Ectodermal cell (in vitro differentiated cells): ENCODE results near the gene CCDC192.

ENCODE experiments used
- H3K27ac ChIP-seq: 2 replicates; pipeline ENCODE4 v1.7.0; 2013; ENCODE audit warnings: mild to moderate bottlenecking, low read depth, low read length; ENCODE audit not compliant: insufficient read depth, poor library complexity, severe bottlenecking
- H3K27me3 ChIP-seq: 2 replicates; pipeline ENCODE4 v1.7.0; 2013; ENCODE audit warnings: mild to moderate bottlenecking, low read length; ENCODE audit not compliant: insufficient read depth, control insufficient read depth, poor library complexity, severe bottlenecking
- H3K36me3 ChIP-seq: one replicate; pipeline ENCODE4 v1.7.0; 2013; ENCODE audit warnings: low read length; ENCODE audit not compliant: control insufficient read depth, insufficient read depth
- H3K4me1 ChIP-seq: one replicate; pipeline ENCODE4 v1.7.0; 2013; ENCODE audit warnings: low read length; ENCODE audit not compliant: control insufficient read depth, insufficient read depth
- H3K4me3 ChIP-seq: 2 replicates; pipeline ENCODE4 v1.7.0; 2013; ENCODE audit warnings: low read depth, low read length, control low read depth; ENCODE audit not compliant: insufficient read depth
- H3K9me3 ChIP-seq: 2 replicates; pipeline ENCODE4 v1.7.0; 2013; ENCODE audit warnings: mild to moderate bottlenecking, low read length, moderate library complexity; ENCODE audit not compliant: control insufficient read depth
- WGBS, 2 experiments: methylation state at CpG; one replicate each; pipeline ENCODE4 v1.1.7; 2013; ENCODE audit warnings: missing lambda C conversion rate in 2 of 2; 5-methylcytosine and 5-hydroxymethylcytosine counted together

CCDC192 gene

DNA sequence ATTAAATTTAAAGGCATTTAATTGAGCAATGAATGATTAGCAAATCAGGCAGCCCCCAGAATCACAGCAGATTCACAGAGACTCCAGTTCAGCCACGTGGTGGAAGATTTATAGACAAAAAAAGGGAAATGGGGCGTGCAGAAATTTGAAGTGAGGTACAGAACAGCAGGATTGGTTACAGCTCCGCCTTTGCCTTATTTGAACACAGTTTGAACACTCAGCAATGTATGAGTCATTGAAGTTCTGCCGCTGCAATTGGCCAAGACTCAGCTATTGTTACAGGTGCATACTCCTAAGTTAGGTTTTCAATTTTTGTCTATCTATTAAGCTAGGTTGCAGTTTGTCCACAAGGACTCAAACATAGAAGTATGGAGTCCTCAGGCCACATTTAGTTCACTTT lies 222.7 kb downstream of the CCDC192 start:
- WGBS, 2 experiments, result 81 to 87% methylated on average over 4 of the region's 4 CpGs
- Histone ChIP-seq H3K9me3 (no peaks in the 10 kb centered on the region), H3K27me3 (peaks cover 58% of the 10 kb centered on the region), H3K36me3 (no peaks in the 10 kb centered on the region), H3K27ac (no peak overlapping the region), H3K4me3 (no peak overlapping the region), H3K4me1 (no peaks in the 10 kb centered on the region)

DNA sequence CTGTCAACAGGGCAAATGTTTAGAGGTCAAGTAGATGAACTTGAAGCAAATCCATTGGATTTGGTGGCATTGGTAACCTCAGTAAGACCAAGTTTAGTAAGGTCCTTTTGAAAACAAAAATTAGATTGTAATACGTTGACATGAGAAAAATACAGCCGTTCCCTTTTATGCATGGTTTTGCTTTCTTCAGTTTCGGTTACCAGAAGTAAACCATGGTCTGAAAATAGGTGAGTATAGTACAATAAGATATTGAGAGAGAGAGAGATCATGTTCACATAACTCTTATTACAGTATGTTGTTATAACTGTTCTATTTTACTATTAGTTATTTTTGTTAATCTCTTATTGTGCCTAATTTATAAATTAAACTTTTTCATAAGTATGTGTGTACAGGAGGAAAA lies 223.8 kb downstream of the CCDC192 start:
- Histone ChIP-seq H3K4me1 (no peaks in the 10 kb centered on the region), H3K27me3 (peaks cover 67% of the 10 kb centered on the region), H3K9me3 (no peaks in the 10 kb centered on the region), H3K27ac (no peak overlapping the region), H3K4me3 (no peak overlapping the region), H3K36me3 (no peaks in the 10 kb centered on the region)
- whole genome bisulfite sequencing, 2 experiments, result 96 to 97% methylated on average over 3 of the region's 3 CpGs

DNA sequence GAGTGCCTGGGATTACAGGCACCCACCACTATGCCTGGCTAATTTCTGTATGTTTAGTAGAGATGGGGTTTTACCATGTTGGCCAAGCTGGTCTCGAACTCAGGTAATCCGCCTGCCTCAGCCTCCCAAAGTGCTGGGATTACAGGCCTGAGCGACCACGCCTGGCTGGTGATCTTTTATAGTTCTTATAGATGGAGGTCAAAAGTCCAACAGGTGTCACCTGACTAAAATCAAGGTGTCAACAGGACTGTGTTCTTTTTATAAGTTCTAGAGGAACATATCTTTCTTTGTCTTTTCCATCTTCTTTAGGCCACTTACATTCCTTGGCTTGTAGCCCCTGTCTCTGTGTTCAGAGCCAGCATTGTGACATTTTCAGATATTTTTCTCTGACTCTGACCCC lies 224.9 kb downstream of the CCDC192 start:
- peaks cover 75% of the 10 kb centered on the region for H3K27me3 ChIP-seq
- H3K9me3 ChIP-seq, result no peaks in the 10 kb centered on the region
- H3K27ac ChIP-seq, result no peak overlapping the region
- 88 to 92% methylated on average over 4 of the region's 4 CpGs for WGBS, 2 experiments
- no peaks in the 10 kb centered on the region for H3K36me3 ChIP-seq
- H3K4me3 ChIP-seq, result no peak overlapping the region
- no peaks in the 10 kb centered on the region for H3K4me1 ChIP-seq

DNA sequence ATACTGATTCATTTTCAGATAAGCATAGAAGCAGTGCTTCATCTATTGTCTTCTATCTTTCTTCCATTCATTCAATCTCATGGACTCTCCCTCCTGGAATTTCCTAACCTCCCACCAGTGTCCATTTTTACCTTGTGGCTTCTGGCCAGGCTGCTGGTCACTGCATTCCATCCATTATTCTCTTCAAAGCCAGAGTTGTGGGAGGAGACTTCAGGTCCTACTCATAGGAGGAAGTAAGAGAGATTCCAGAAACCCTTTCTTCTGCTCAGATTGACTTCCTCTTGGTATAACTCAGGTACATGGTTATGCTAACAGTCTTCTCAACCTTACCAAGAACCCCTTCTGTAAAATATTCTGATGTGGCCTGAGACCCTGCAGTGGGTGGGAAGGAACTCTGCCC lies 227.1 kb downstream of the CCDC192 start:
- Histone ChIP-seq H3K27me3 (peaks cover 96% of the 10 kb centered on the region), H3K9me3 (no peaks in the 10 kb centered on the region), H3K36me3 (no peaks in the 10 kb centered on the region), H3K4me1 (peaks cover 11% of the 10 kb centered on the region), H3K4me3 (no peak overlapping the region), H3K27ac (no peak overlapping the region)

DNA sequence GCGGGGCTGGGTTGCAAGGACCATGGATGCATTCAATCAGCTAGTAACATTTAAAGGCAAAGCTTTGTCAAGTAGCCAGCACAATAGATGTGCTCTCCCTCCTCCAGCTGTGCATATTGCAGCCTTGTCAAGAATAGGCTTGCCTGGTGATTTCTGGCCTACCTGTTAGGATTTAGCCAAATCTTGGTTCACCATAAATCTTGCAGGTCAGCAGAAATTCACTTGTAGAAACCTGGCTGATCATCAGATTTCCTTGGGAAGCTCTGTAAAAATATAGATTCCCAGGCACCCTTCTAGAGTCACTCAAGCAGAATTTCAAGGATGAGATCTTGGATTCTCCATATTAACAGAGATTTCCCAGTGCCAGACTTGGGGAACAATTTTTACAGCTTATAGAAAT lies 228.2 kb downstream of the CCDC192 start:
- no peak overlapping the region for H3K4me3 ChIP-seq
- no peaks in the 10 kb centered on the region for H3K36me3 ChIP-seq
- WGBS, 2 experiments, result 78 to 79% methylated on average over 1 of the region's 1 CpG
- H3K27ac ChIP-seq, result no peak overlapping the region
- H3K9me3 ChIP-seq, result no peaks in the 10 kb centered on the region
- peaks cover 96% of the 10 kb centered on the region for H3K27me3 ChIP-seq
- peaks cover 12% of the 10 kb centered on the region for H3K4me1 ChIP-seq

DNA sequence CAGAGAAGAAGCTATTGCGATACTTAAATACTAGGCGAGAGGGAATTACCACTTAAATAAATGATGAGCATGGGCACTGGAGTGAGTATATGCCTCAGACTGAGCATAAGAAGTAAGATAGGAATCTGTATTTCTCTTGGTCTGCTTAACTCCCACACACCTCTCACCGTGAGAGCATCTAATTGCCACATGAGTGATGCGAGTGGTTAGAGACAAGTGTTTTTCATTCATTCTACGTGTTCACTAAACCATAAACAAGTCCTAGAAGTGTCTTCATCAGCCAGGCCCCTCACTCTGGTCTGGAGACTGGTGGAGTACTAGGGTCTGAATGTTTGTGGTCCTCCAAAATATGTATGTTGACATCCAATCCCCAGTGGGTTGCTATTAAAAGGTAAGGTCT lies 230.2 kb downstream of the CCDC192 start:
- WGBS, 2 experiments, result 80 to 82% methylated on average over 5 of the region's 5 CpGs
- no peak overlapping the region for H3K27ac ChIP-seq
- H3K4me1 ChIP-seq, result peaks cover 12% of the 10 kb centered on the region
- H3K9me3 ChIP-seq, result no peaks in the 10 kb centered on the region
- H3K4me3 ChIP-seq, result no peak overlapping the region
- H3K36me3 ChIP-seq, result no peaks in the 10 kb centered on the region
- peaks cover 100% of the 10 kb centered on the region for H3K27me3 ChIP-seq

DNA sequence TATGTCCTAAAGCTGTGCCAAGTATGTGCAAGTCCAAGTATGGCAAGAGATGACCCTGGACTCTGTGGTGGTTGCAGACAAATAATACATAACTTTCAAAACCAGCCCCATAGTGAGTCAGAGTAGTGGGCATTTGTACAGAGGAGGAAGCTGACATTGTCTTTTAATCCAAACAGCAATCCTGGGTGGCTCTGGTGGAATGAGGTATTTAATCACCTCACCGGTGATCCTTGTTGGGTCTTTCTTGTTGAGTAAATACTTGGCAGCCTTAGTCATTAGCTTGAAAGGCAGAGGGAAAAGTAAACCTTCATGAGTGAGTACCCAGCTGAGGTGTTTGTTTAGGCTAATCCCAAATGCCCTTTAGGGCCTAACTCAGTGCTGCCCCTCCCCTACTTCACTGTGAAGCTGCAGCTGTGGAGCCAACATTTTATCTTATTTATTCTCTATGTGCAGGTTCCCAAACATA lies 231.6 kb downstream of the CCDC192 start:
- H3K36me3 ChIP-seq, result no peaks in the 10 kb centered on the region
- H3K27ac ChIP-seq, result no peak overlapping the region
- peaks cover 100% of the 10 kb centered on the region for H3K27me3 ChIP-seq
- H3K4me3 ChIP-seq, result no peak overlapping the region
- no peaks in the 10 kb centered on the region for H3K9me3 ChIP-seq
- peaks cover 12% of the 10 kb centered on the region for H3K4me1 ChIP-seq
- 0% methylated on average over 1 of the region's 1 CpG for WGBS, 2 experiments

DNA sequence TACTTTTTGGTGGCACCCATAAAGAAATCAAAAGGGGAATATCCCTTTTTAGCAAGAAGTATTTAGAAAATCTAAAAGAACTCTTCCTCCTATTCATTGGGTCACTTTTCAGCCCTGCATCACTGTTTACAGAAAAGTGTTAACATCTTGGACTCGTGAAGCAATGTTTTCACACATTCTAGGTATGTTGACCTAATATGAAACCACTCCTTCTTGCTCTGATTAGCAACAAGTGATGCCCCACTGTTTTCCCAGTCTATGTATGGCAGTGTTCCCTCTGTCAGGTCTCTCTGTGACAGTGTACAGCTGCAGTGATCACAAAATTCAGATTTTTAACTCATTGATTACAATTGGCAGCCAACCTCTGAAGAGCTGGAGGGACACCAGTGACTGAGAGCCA lies 232.2 kb downstream of the CCDC192 start:
- Histone ChIP-seq H3K9me3 (no peaks in the 10 kb centered on the region), H3K4me1 (peaks cover 12% of the 10 kb centered on the region), H3K4me3 (no peak overlapping the region), H3K27ac (no peak overlapping the region), H3K36me3 (no peaks in the 10 kb centered on the region), H3K27me3 (peaks cover 100% of the 10 kb centered on the region)
- WGBS, 2 experiments, result 71 to 74% methylated on average over 1 of the region's 1 CpG

DNA sequence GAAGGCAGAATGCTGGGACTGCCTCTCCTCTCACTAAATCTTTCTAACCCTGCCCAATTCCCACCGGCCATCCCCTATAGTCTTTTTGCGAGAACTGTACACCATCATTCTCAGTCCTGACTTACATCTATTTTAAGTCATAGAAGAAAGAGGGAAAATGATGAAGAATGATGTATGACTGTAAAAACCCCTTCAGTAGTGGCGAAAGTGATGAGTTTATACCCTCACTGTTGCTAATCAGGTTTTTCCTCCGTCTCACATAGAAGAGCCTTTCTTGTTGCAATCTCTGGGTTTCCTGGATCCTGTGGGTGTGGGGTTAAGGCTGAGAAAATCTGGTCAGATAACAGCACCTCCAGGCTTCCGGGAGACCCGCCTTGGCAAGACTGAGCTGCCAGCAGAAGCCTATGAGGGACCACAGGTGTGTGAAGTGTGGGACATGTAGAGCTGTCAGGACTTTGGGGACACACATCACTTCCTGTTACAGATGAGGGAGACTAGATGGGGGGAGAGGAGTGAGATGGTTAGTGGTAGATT lies 233.3 kb downstream of the CCDC192 start:
- no peak overlapping the region for H3K27ac ChIP-seq
- no peak overlapping the region for H3K4me3 ChIP-seq
- peaks cover 19% of the 10 kb centered on the region for H3K4me1 ChIP-seq
- H3K9me3 ChIP-seq, result no peaks in the 10 kb centered on the region
- H3K27me3 ChIP-seq, result peaks cover 100% of the 10 kb centered on the region
- WGBS, 2 experiments, result 90 to 94% methylated on average over 5 of the region's 6 CpGs
- H3K36me3 ChIP-seq, result no peaks in the 10 kb centered on the region

DNA sequence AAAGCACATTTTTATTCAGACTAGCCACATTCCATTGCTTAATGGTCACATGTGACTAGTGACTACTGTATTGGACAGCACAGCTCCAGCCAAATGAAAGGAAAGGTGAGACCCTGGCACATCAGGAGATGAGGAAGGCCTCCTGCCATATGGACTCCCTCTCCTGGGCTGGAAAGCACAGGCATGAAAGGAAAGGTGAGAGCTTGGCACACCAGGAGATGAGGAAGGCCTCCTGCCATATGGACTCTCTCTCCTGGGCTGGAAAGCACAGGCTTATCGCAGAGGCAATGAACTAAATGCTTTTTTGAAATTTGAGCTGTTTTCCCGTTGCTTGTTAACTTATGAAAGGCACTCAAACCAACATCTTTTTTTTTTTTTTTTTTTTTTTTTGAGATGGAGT lies 235.6 kb downstream of the CCDC192 start:
- 78 to 95% methylated on average over 2 of the region's 2 CpGs for WGBS, 2 experiments
- no peak overlapping the region for H3K27ac ChIP-seq
- H3K9me3 ChIP-seq, result no peaks in the 10 kb centered on the region
- H3K4me1 ChIP-seq, result peaks cover 28% of the 10 kb centered on the region
- H3K27me3 ChIP-seq, result peaks cover 98% of the 10 kb centered on the region
- no peak overlapping the region for H3K4me3 ChIP-seq
- H3K36me3 ChIP-seq, result no peaks in the 10 kb centered on the region

DNA sequence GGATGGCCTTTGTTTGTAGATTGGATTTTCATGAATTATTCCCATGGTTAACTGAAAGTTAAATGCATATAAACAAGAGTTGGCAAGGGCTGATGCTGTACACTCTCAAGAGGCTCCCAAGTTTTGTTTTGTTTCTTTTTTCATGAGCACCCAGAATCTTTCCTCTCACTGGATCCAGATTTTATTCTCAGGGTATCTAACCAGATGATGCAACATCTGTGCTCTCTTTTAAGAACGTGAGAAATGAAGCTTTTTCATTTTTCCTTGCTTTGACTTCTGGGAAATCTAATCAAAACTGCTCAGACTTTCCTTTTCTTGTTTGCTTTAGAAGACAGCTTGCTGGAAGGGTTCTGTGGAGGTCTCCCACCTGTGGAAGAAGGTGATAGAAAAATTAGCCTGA lies 237.7 kb downstream of the CCDC192 start:
- Histone ChIP-seq H3K27me3 (peaks cover 78% of the 10 kb centered on the region), H3K4me1 (peaks cover 16% of the 10 kb centered on the region), H3K4me3 (no peak overlapping the region), H3K9me3 (no peaks in the 10 kb centered on the region), H3K36me3 (no peaks in the 10 kb centered on the region), H3K27ac (no peak overlapping the region)
- WGBS, 2 experiments, result 76 to 80% methylated on average over 1 of the region's 1 CpG
